DOHH2 (cell line): ENCODE measurements around the gene SPTBN2.

ENCODE experiments used
- H3F3A ChIP-seq: fragments of 200-600 bp; sonication (generic), shearing (Covaris generic); 2 replicates; pipeline ENCODE4 v1.6.0; 2016; ENCODE audit warnings: antibody characterized with exemption, mild to moderate bottlenecking; ENCODE audit not compliant: control insufficient read depth, insufficient read depth
- H3K27ac ChIP-seq: fragments of 200-600 bp; sonication (generic); 2 replicates; pipeline ENCODE4 v1.5.1; 2014; ENCODE audit warnings: low read depth, mild to moderate bottlenecking, low read length, moderate library complexity
- H3K27me3 ChIP-seq: fragments of 200-600 bp; sonication (generic); 2 replicates; pipeline ENCODE4 v1.6.1; 2014; ENCODE audit warnings: mild to moderate bottlenecking, low read length, mixed read lengths; ENCODE audit not compliant: control insufficient read depth
- H3K36me3 ChIP-seq: fragments of 200-600 bp; sonication (generic); 2 replicates; pipeline ENCODE4 v1.6.1; 2014; ENCODE audit warnings: mild to moderate bottlenecking, low read length, moderate library complexity, mixed read lengths; ENCODE audit not compliant: control insufficient read depth
- H3K4me1 ChIP-seq: fragments of 200-600 bp; sonication (generic); 2 replicates; pipeline ENCODE4 v1.6.1; 2014; ENCODE audit warnings: mild to moderate bottlenecking, low read length, mixed read lengths; ENCODE audit not compliant: control insufficient read depth
- H3K4me2 ChIP-seq: fragments of 200-600 bp; sonication (generic); 2 replicates; pipeline ENCODE4 v1.6.0; 2014; ENCODE audit warnings: mild to moderate bottlenecking, low read length, moderate library complexity
- H3K4me3 ChIP-seq: fragments of 200-600 bp; sonication (generic); 2 replicates; pipeline ENCODE4 v1.5.1; 2014; ENCODE audit warnings: mild to moderate bottlenecking, low read length, mixed read lengths
- H3K79me2 ChIP-seq: fragments of 200-600 bp; sonication (generic); 2 replicates; pipeline ENCODE4 v1.6.1; 2014; ENCODE audit warnings: mild to moderate bottlenecking, low read length, mixed read lengths; ENCODE audit not compliant: control insufficient read depth
- H3K9me2 ChIP-seq: fragments of 200-600 bp; sonication (generic); replicated peaks from 2 replicates; pipeline ENCODE4 v1.6.1; 2014; ENCODE audit warnings: mild to moderate bottlenecking, low read length, mixed read lengths; ENCODE audit not compliant: control insufficient read depth
- H3K9me3 ChIP-seq: fragments of 200-600 bp; sonication (generic); 2 replicates; pipeline ENCODE4 v1.6.1; 2014; ENCODE audit warnings: antibody characterized with exemption, low read length, mixed read lengths; ENCODE audit not compliant: control insufficient read depth, insufficient read depth
- H4K20me1 ChIP-seq: fragments of 200-600 bp; sonication (generic); 2 replicates; pipeline ENCODE4 v1.6.0; 2014; ENCODE audit warnings: low read depth, mild to moderate bottlenecking, antibody characterized with exemption, low read length, moderate library complexity; ENCODE audit not compliant: control insufficient read depth, insufficient read depth
- EZH2phosphoT487 ChIP-seq: fragments of 200-600 bp; sonication (generic); IDR thresholded peaks from 2 replicates; pipeline ENCODE4 v1.6.1; 2017; ENCODE audit warnings: borderline replicate concordance, mild to moderate bottlenecking, antibody characterized with exemption, low read length, moderate library complexity, mixed read lengths
- TF ChIP-seq, protein P1 (sequence below): fragments of 200-600 bp; sonication (generic); IDR thresholded peaks from one replicate; pipeline ENCODE4 v1.5.1; 2014; ENCODE audit warnings: antibody characterized with exemption, mild to moderate bottlenecking, low read depth, low read length; ENCODE audit not compliant: poor library complexity, severe bottlenecking

The SPTBN2 gene

GRCh38 chr11:66722745-66723651 is 6.0 kb downstream of the SPTBN2 start:
- Histone ChIP-seq H3K79me2 (peaks cover 37% of the 10 kb centered on the region), H3K27me3 (no peaks in the 10 kb centered on the region), H4K20me1 (no peaks in the 10 kb centered on the region; the same call in 1 of the 2 replicates), H3K4me3 (no peak overlapping the region), H3F3A (no peaks in the 10 kb centered on the region), H3K27ac (no peak overlapping the region), H3K4me1 (peaks cover 24% of the 10 kb centered on the region), H3K9me2 (no peaks in the 10 kb centered on the region), H3K4me2 (no peak overlapping the region), H3K9me3 (no peaks in the 10 kb centered on the region), H3K36me3 (peaks cover 31% of the 10 kb centered on the region)
- TF ChIP-seq, protein P1, sequence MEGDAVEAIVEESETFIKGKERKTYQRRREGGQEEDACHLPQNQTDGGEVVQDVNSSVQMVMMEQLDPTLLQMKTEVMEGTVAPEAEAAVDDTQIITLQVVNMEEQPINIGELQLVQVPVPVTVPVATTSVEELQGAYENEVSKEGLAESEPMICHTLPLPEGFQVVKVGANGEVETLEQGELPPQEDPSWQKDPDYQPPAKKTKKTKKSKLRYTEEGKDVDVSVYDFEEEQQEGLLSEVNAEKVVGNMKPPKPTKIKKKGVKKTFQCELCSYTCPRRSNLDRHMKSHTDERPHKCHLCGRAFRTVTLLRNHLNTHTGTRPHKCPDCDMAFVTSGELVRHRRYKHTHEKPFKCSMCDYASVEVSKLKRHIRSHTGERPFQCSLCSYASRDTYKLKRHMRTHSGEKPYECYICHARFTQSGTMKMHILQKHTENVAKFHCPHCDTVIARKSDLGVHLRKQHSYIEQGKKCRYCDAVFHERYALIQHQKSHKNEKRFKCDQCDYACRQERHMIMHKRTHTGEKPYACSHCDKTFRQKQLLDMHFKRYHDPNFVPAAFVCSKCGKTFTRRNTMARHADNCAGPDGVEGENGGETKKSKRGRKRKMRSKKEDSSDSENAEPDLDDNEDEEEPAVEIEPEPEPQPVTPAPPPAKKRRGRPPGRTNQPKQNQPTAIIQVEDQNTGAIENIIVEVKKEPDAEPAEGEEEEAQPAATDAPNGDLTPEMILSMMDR, result no peak
- TF ChIP-seq EZH2phosphoT487, result no peak

DNA sequence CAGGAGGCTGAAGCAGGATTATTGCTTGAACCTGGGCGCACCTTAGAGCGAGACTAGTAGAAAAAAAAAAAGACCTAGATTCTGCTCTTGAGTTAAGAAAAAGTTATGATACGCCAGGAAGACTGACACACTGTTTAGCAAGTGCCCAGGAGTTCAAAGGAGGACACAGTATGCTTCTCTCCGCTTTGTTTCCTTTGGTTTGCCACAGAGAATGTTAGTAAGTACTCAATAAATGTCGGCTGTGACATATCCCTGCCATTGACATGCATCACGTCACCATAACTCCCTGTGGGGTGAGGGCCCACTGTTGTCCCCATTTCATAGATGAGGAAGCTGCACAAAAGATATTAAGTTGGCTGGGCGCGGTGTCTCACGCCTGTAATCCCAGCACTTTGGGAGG is 7.1 kb downstream of the SPTBN2 start:
- Histone ChIP-seq H3K4me1 (peaks cover 20% of the 10 kb centered on the region), H3K79me2 (peaks cover 31% of the 10 kb centered on the region)
- TF ChIP-seq, protein P1, result no peak
- TF ChIP-seq EZH2phosphoT487, result no peak

GRCh38 chr11:66720899-66721470 is 8.0 kb downstream of the SPTBN2 start:
- Histone ChIP-seq H3K27ac (no peak overlapping the region), H3F3A (no peaks in the 10 kb centered on the region), H3K4me3 (no peak overlapping the region), H3K4me1 (peaks cover 11% of the 10 kb centered on the region), H3K27me3 (no peaks in the 10 kb centered on the region), H3K9me3 (no peaks in the 10 kb centered on the region), H3K9me2 (no peaks in the 10 kb centered on the region), H3K4me2 (no peak overlapping the region), H3K36me3 (peaks cover 34% of the 10 kb centered on the region), H3K79me2 (peaks cover 21% of the 10 kb centered on the region), H4K20me1 (no peaks in the 10 kb centered on the region; the same call in 1 of the 2 replicates)
- TF ChIP-seq, protein P1, result no peak
- TF ChIP-seq EZH2phosphoT487, result no peak

More for the DNA sequence above, 7.1 kb downstream of the SPTBN2 start:
- no peak overlapping the region for H3K4me3 ChIP-seq
- H3K9me2 ChIP-seq, result no peaks in the 10 kb centered on the region
- H3F3A ChIP-seq, result no peaks in the 10 kb centered on the region
- peaks cover 34% of the 10 kb centered on the region for H3K36me3 ChIP-seq
- H3K27me3 ChIP-seq, result no peaks in the 10 kb centered on the region
- no peak overlapping the region for H3K4me2 ChIP-seq
- H3K27ac ChIP-seq, result no peak overlapping the region
- H3K9me3 ChIP-seq, result no peaks in the 10 kb centered on the region
- no peaks in the 10 kb centered on the region; the same call in 1 of the 2 replicates for H4K20me1 ChIP-seq
